Calu3 (cell line): ENCODE data around the gene SLC17A9. TPM values are rescaled to one million over a fixed set of nuclear protein-coding genes. Genes with fewer than 3 reads are reported as not detected.

ENCODE experiments used
- BruUV-seq: library from RNA; stranded (reverse); fragments of 400-500 nt; replicated peaks from 2 replicates; lab custom pipeline; 2021; lab: Mats Ljungman, UMichigan
- CTCF ChIA-PET: fragments of 300-600 bp; sonication (Branson Sonifier 250); formaldehyde crosslinking; loops from one replicate; lab custom pipeline; 2022; ENCODE audit warnings: antibody characterized with exemption; lab: Charles Lee
- DNase-seq: peaks from one replicate; pipeline ENCODE4 v3.0.0; 2022
- H3K27ac Mint-ChIP-seq: one replicate; pipeline ENCODE4 v1.8.0; 2022; ENCODE audit warnings: mixed read lengths; ENCODE audit not compliant: unreplicated experiment
- H3K27me3 Mint-ChIP-seq: one replicate; pipeline ENCODE4 v1.8.0; 2022; ENCODE audit warnings: mixed read lengths; ENCODE audit not compliant: unreplicated experiment
- H3K36me3 Mint-ChIP-seq: one replicate; pipeline ENCODE4 v1.8.0; 2022; ENCODE audit warnings: mild to moderate bottlenecking, moderate library complexity, mixed read lengths; ENCODE audit not compliant: insufficient read depth, unreplicated experiment
- H3K4me1 Mint-ChIP-seq: one replicate; pipeline ENCODE4 v1.8.0; 2022; ENCODE audit warnings: mild to moderate bottlenecking, low read depth, mixed read lengths; ENCODE audit not compliant: unreplicated experiment
- H3K4me3 Mint-ChIP-seq: one replicate; pipeline ENCODE4 v1.8.0; 2022; ENCODE audit warnings: mild to moderate bottlenecking, low read depth, moderate library complexity, mixed read lengths; ENCODE audit not compliant: unreplicated experiment
- H3K9me3 Mint-ChIP-seq: one replicate; pipeline ENCODE4 v1.8.0; 2022; ENCODE audit warnings: low read depth, mixed read lengths; ENCODE audit not compliant: unreplicated experiment
- intact Hi-C: fragments of 100-400 bp; cut with micrococcal nuclease; formaldehyde crosslinking; loops from one replicate; pipeline ENCODE4 v1.10.0; 2022; ENCODE audit not compliant: unreplicated experiment
- total RNA-seq: library from RNA; stranded (reverse); gene quantifications from 2 replicates; pipeline ENCODE4 v1.2.3, GENCODE V29; 2022
- TF ChIP-seq, protein P1 (sequence below): fragments of 200-600 bp; IDR thresholded peaks from one replicate; pipeline ENCODE4 v1.8.0; 2022; ENCODE audit warnings: antibody characterized with exemption; ENCODE audit not compliant: unreplicated experiment

The SLC17A9 gene
- total RNA-seq, 1 experiment from 2014 or later, result 12.0 TPM

DNA sequence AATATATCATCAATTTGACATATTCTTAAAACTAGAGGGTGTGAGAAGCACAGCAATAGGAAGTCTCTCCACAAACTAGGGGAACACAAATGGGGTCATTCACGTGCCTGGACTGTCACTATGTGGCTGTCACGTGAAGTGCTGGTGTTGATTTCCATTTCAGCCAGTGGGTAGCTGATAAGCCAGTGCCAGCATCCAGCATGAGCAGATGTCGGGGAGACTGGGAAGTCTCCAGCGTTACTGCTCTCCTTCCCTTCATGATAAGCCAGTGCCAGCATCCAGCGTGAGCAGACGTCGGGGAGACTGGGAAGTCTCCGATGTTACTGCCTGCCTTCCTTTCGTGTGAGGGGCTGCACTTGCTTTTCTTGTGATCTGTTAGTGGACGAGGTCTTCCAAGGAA is 5.6 kb upstream of the SLC17A9 start:
- Mint-ChIP-seq H3K4me1 (peaks cover 2% of the 10 kb centered on the region), H3K9me3 (peaks cover 5% of the 10 kb centered on the region), H3K27ac (no peak overlapping the region), H3K36me3 (peaks cover 51% of the 10 kb centered on the region), H3K27me3 (no peaks in the 10 kb centered on the region), H3K4me3 (no peak overlapping the region)
- intact Hi-C loops, result no loop called here
- TF ChIP-seq, protein P1, sequence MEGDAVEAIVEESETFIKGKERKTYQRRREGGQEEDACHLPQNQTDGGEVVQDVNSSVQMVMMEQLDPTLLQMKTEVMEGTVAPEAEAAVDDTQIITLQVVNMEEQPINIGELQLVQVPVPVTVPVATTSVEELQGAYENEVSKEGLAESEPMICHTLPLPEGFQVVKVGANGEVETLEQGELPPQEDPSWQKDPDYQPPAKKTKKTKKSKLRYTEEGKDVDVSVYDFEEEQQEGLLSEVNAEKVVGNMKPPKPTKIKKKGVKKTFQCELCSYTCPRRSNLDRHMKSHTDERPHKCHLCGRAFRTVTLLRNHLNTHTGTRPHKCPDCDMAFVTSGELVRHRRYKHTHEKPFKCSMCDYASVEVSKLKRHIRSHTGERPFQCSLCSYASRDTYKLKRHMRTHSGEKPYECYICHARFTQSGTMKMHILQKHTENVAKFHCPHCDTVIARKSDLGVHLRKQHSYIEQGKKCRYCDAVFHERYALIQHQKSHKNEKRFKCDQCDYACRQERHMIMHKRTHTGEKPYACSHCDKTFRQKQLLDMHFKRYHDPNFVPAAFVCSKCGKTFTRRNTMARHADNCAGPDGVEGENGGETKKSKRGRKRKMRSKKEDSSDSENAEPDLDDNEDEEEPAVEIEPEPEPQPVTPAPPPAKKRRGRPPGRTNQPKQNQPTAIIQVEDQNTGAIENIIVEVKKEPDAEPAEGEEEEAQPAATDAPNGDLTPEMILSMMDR, result no peak
- CTCF ChIA-PET, result no interaction called here
- no peak for DNase-seq
- no TSS peak for BruUV-seq

DNA sequence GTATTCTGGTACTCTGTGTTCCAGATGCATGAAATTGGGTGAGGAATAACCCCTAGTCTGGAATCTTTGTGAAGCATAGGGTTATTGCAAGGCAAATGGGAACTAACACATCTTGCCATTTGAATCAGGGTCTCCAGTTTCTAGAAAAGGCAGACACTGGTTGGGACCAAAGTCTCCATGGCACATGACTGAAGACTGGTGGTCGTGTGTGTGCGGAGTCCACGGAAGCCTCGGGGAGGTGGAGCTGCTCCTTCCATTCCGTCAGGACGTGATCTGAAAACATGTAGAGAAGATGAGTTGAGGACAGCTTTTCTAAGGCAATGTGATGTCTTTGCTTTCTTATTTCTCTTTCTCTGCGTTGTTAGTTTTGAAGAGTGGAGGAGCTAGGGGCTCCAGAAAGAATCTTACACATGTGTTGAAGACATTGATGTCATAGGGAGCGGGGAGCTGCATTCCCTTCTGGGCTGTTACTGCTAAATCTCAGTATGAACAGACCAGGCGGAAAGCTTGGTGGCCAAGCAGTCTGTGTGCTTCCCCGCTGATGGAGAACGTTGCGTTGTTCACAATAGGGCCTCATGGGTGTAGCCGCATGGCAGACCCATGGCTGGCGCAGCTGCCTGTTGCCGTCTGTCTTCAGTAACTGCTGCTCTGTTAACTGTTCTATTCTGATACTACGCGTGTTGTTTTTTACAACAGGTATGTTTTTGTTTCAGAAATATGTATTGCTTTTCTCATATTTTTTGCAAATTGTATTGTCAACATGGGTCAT is 4.8 kb upstream of the SLC17A9 start:
- DNase-seq, result no peak
- H3K27me3 Mint-ChIP-seq, result no peaks in the 10 kb centered on the region
- H3K4me3 Mint-ChIP-seq, result no peak overlapping the region
- CTCF ChIA-PET, result no interaction called here
- no peak overlapping the region for H3K27ac Mint-ChIP-seq
- H3K4me1 Mint-ChIP-seq, result peaks cover 8% of the 10 kb centered on the region
- no TSS peak for BruUV-seq
- intact Hi-C loops, result no loop called here
- H3K36me3 Mint-ChIP-seq, result peaks cover 47% of the 10 kb centered on the region
- peaks cover 5% of the 10 kb centered on the region for H3K9me3 Mint-ChIP-seq
- TF ChIP-seq, protein P1, result no peak

DNA sequence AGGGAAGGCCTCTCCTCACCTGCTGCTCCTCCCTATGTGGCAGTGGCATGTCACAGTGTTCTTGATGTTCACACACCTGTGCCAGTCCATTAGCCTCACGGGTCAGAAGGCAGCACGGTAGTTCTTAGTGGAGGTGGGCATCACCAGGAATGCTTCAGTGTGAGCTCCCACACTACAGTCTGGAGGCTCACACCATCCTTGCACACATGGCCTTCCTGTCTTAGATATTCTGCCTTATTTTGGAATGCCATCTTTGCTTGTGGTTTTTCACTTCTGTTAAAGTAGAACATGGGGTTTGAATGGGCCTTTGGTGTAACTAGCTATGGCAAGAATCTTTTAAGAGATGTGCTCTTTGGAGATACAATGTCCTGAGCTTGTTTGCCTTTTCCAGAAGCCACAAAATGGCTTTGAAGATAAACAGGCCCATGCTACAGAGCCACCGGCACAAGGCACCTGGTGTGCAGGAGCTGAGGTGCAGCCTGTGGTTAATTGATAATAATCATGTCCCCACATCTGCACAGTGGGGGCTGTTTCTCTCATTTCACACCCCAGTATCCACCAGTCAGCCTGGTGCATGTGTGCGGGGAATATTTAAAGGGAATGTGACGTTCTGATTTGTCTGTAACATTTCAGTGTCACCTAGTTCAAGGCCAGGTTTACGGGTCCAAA is 3.2 kb upstream of the SLC17A9 start:
- Mint-ChIP-seq H3K4me3 (no peak overlapping the region), H3K4me1 (peaks cover 8% of the 10 kb centered on the region), H3K9me3 (peaks cover 5% of the 10 kb centered on the region), H3K36me3 (peaks cover 39% of the 10 kb centered on the region), H3K27me3 (no peaks in the 10 kb centered on the region), H3K27ac (no peak overlapping the region)
- no TSS peak for BruUV-seq
- TF ChIP-seq, protein P1, result no peak
- no peak for DNase-seq
- intact Hi-C loops, result no loop called here
- CTCF ChIA-PET, result interaction anchor here (1.1 kb wide), 1 partner anchor 23 kb away, joined by 3 read pairs; no protein-coding TSS in a partner anchor

DNA sequence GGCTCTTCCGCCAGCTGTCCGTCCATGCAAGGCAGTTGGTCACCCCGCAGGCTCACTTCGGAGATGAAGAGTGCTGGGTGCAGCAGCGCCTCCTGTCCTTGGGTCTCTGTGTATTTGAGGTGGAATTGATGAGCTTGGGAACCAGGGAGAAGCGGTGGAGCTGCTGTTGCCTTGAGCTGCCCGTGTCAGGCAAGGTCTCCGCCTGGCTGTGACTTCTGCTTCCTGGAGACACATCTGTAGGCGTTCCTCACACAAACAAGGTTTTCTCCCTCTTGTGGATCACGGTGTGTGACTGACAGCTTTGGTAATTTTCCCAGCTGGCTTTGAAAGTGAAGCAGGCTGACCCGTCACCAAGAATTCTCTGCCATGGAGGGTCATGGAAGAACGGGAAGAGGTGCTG is 2.5 kb upstream of the SLC17A9 start:
- Mint-ChIP-seq H3K27me3 (no peaks in the 10 kb centered on the region), H3K27ac (no peak overlapping the region), H3K9me3 (peaks cover 5% of the 10 kb centered on the region), H3K4me1 (peaks cover 8% of the 10 kb centered on the region), H3K4me3 (no peak overlapping the region), H3K36me3 (peaks cover 32% of the 10 kb centered on the region)
- DNase-seq, result no peak
- CTCF ChIA-PET, result no interaction called here
- intact Hi-C loops, result no loop called here
- BruUV-seq, result no TSS peak
- TF ChIP-seq, protein P1, result no peak
